NCI-H146 treated with DMSO at 0.1 percent for 48 hours (cell line): ENCODE data around the gene XIAP.
A peak's percentile ranks its signal among the peaks of the same experiment; 100 is the strongest.
"Not testable (repeated sequence)": the region's sequence is repeated elsewhere in the genome, so short reads cannot be mapped to it uniquely, and the experiment has no call there.

Experiments
- DNase-seq: peaks from one replicate; lab custom pipeline; 2025; ENCODE audit not compliant: unreplicated experiment; lab: John Stamatoyannopoulos, UW

XIAP gene

GRCh38 chrX:123859846-123860838 is at the start of gene XIAP:
Gene XIAP, plus strand, starts transcription at chrX:123860053. Its CDS starts 25,610 bp downstream, at chrX:123885663.
- peak; percentile 77 for DNase-seq

- no peak for DNase-seq
Measured at GRCh38 chrX:123814343-123814742, 45.5 kb upstream of the XIAP start.

GRCh38 chrX:123814934-123815394 is 44.9 kb upstream of the XIAP start:
- not testable (repeated sequence) for DNase-seq

GRCh38 chrX:123817288-123817894 is 42.5 kb upstream of the XIAP start:
- no peak for DNase-seq

- DNase-seq: no peak
Measured at GRCh38 chrX:123818243-123818642, 41.6 kb upstream of the XIAP start.

GRCh38 chrX:123822965-123823364 is 36.9 kb upstream of the XIAP start:
- no peak for DNase-seq

GRCh38 chrX:123830309-123830708 is 29.5 kb upstream of the XIAP start:
- no peak for DNase-seq

- peak; percentile 11 for DNase-seq
Measured at GRCh38 chrX:123833387-123833786, 26.5 kb upstream of the XIAP start.

GRCh38 chrX:123834116-123834515 is 25.7 kb upstream of the XIAP start:
- no peak for DNase-seq

GRCh38 chrX:123835661-123836371 is 24.0 kb upstream of the XIAP start:
- DNase-seq: no peak

GRCh38 chrX:123845129-123845528 is 14.7 kb upstream of the XIAP start:
- not testable (repeated sequence) for DNase-seq

- no peak for DNase-seq
Measured at GRCh38 chrX:123846577-123847038, 13.2 kb upstream of the XIAP start.

- no peak for DNase-seq
Measured at GRCh38 chrX:123847056-123847455, 12.8 kb upstream of the XIAP start.

GRCh38 chrX:123849096-123849495 is 10.8 kb upstream of the XIAP start:
- DNase-seq: no peak

- DNase-seq: not testable (repeated sequence)
Measured at GRCh38 chrX:123849906-123850305, 9.9 kb upstream of the XIAP start.

- no peak for DNase-seq
Measured at GRCh38 chrX:123851079-123851478, 8.8 kb upstream of the XIAP start.

GRCh38 chrX:123854329-123854728 is 5.5 kb upstream of the XIAP start:
- no peak for DNase-seq

GRCh38 chrX:123859409-123859845 is 426 bp upstream of the XIAP start:
- peak; percentile 77 for DNase-seq

GRCh38 chrX:123860983-123861382 is 1.1 kb downstream of the XIAP start:
- DNase-seq: no peak

- no peak for DNase-seq
Measured at GRCh38 chrX:123869488-123869887, 9.6 kb downstream of the XIAP start.

- no peak for DNase-seq
Measured at GRCh38 chrX:123871309-123871708, 11.5 kb downstream of the XIAP start.
